Fibroblast of peridontal ligament (primary cell): ENCODE data around the gene CDK11A.

Source experiments
- DNase-seq: peaks from one replicate; pipeline ENCODE4 v3.0.0-alpha.2; 2010; ENCODE audit errors: extremely low read depth

CDK11A gene

GRCh38 chr1:1662830-1663560 is 61.2 kb downstream of the CDK11A start:
- peak; percentile 11 for DNase-seq

- peak; percentile 82 for DNase-seq
Observed at GRCh38 chr1:1662392-1662791, 61.8 kb downstream of the CDK11A start.

DNA sequence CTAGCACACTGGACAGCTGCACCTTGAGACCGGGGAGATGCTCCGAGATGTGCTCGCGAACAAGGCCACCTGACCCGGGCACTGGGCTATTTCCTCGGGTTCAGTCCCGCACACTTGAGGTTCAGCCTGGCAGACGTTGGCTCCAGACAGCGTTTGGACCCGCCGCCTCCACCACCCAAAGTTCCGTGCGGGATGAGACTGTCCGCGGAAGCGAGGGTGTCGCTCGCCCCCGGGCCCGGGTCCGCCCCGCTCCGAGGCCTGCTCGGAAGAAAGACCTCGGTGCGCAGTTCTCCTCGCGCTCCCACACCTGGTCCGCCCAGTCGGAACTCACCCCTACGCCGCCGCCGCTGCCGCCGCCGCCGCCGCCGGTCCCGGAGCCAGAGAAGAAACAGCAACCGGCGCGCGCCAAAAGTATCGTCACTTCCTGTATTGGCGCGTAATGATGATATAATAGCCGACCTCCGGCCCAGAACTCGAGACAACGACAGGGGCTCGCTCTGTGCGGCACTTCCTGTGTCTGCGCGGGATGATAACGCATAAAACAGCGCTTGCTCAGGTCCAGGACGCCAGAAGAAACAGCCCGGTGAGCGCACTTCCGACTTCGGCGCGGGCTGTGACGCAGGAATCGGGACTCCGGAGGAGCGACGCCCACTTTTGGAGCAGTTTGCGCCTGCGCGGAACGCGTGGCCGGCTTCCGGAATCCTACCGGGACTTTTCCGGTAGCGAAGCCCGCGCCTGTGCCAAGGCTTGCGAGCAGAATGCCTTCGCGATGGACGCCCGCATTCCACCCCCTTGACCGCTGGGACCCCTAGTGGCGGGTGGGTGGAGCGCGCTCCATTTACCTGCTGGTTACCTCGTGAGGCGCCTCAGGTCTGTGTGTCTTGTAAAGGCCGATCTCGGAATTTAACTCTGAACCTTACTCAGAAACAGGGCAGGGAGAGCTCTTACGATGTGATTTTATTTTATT is 65.3 kb downstream of the CDK11A start, which contains the start of gene CDK11B:
Gene CDK11B (minus strand): TSS at position 422 of the 967 bp plus-strand sequence. CDS start 1,519 bp downstream, outside the sequence.
- DNase-seq: peak; percentile 94
